Cardiac fibroblast (primary cell): Measurements from ENCODE around the gene XYLT2.

Experiments used
- DNase-seq, 2 donors: peaks; one replicate each; pipeline versions ENCODE4 v3.0.0 to v3.0.0-alpha.2; 2010; ENCODE audit warnings: low read depth in 2 of 2
- H3K4me3 ChIP-seq, 2 donors: replicated peaks in 1 of 2; 1 replicate in 1 of 2; 2 replicates in 1 of 2; pipeline ENCODE4 v1.5.1; 2011; ENCODE audit warnings: low read depth in 2 of 2, low read length in 2 of 2, mild to moderate bottlenecking in 2 of 2, moderate library complexity in 1 of 2
- CTCF ChIP-seq: IDR thresholded peaks from one replicate; pipeline ENCODE4 v1.5.1; 2011; ENCODE audit warnings: low read depth, mild to moderate bottlenecking, low read length, inconsistent platforms

Gene XYLT2

GRCh38 chr17:50354776-50355175 lies 8.8 kb downstream of the XYLT2 start:
- no peak for TF ChIP-seq CTCF
- H3K4me3 ChIP-seq = no peak overlapping the region
- DNase-seq = no peak

- no peak overlapping the region for H3K4me3 ChIP-seq
- no peak for TF ChIP-seq CTCF
- no peak for DNase-seq
Measured at GRCh38 chr17:50355336-50355700, 9.4 kb downstream of the XYLT2 start.

- TF ChIP-seq CTCF = no peak
- DNase-seq = no peak
- H3K4me3 ChIP-seq = no peak overlapping the region
Measured at GRCh38 chr17:50355701-50356341, 9.9 kb downstream of the XYLT2 start.

GRCh38 chr17:50356418-50356817 lies 10.5 kb downstream of the XYLT2 start:
- DNase-seq = no peak
- TF ChIP-seq CTCF = no peak
- H3K4me3 ChIP-seq = no peak overlapping the region

- no peak for TF ChIP-seq CTCF
Measured at GRCh38 chr17:50356892-50357510, 11.1 kb downstream of the XYLT2 start.

GRCh38 chr17:50358177-50358576 lies 12.3 kb downstream of the XYLT2 start:
- DNase-seq = no peak
- H3K4me3 ChIP-seq = no peak overlapping the region
- TF ChIP-seq CTCF = no peak

More at GRCh38 chr17:50356892-50357510, 11.1 kb downstream of the XYLT2 start:
- no peak overlapping the region for H3K4me3 ChIP-seq
- DNase-seq = no peak
